HEK293T (cell line): ENCODE data around the gene SH3RF3.

Source experiments
- FOXK2 ChIP-seq: fragments of 450-650 bp; IDR thresholded peaks from 2 replicates; pipeline ENCODE4 v1.6.1; 2016; ENCODE audit warnings: mild to moderate bottlenecking
- NFRKB ChIP-seq: fragments of 450-650 bp; IDR thresholded peaks from 2 replicates; pipeline ENCODE4 v1.6.1; 2016; ENCODE audit warnings: mild to moderate bottlenecking, moderate library complexity
- TARDBP ChIP-seq: fragments of 450-650 bp; IDR thresholded peaks from 2 replicates; pipeline ENCODE4 v1.6.1; 2016

DNA sequence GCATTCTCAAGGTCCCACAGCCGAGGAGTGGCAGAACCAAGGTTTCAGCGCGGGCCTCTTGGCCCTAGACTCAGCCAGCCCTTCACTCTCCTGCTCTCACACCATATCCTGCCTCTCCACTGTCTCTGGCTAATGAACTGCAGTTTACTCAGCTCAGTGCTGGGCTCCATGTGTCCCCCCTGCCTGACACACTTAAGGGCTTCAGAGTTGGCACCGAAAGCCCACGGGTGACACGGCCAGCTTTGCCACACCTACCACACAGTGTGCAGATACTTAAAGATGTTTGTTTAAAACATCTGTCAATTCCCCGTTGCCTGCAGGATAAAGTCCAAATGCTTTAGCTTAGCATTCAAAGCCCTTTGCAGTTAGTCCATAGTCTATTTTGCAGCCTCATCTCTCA is 243.6 kb downstream of the SH3RF3 start:
- TF ChIP-seq TARDBP (no peak), NFRKB (no peak), FOXK2 (no peak)
